Astrocyte (in vitro differentiated cells and primary cell): ENCODE results near the gene RASSF6.

Source experiments
- CTCF ChIP-seq: IDR thresholded peaks from 2 replicates; pipeline ENCODE4 v1.5.1; 2011; ENCODE audit warnings: low read depth, mild to moderate bottlenecking, inconsistent platforms, low read length, moderate library complexity; ENCODE audit not compliant: insufficient read depth
- EZH2 ChIP-seq: IDR thresholded peaks from 2 replicates; pipeline ENCODE4 v1.6.1; 2012; ENCODE audit warnings: mild to moderate bottlenecking, low read length, inconsistent platforms; ENCODE audit not compliant: insufficient read depth

GRCh38 chr4:73540826-73541225, 79.4 kb downstream of the RASSF6 start:
- TF ChIP-seq CTCF (no peak), EZH2 (no peak)
